Smooth muscle cell (in vitro differentiated cells): ENCODE results near the gene NCCRP1. TPM values are rescaled to one million over a fixed set of nuclear protein-coding genes. Genes with fewer than 3 reads are reported as not detected.

Experiments
- DNase-seq: peaks from one replicate; lab custom pipeline; 2025; ENCODE audit not compliant: unreplicated experiment; lab: John Stamatoyannopoulos, UW
- H2AFZ ChIP-seq: fragments of 200-600 bp; sonication (generic); 2 replicates; pipeline ENCODE4 v1.6.0; 2016; ENCODE audit warnings: antibody characterized with exemption, low read depth, mild to moderate bottlenecking
- H3F3A ChIP-seq: fragments of 200-600 bp; sonication (generic); 2 replicates; pipeline ENCODE4 v1.6.0; 2017; ENCODE audit warnings: antibody characterized with exemption, low read depth
- H3K27ac ChIP-seq: fragments of 200-600 bp; sonication (generic); 2 replicates; pipeline ENCODE4 v1.5.1; 2016; ENCODE audit warnings: low read depth, mild to moderate bottlenecking
- H3K27me3 ChIP-seq: fragments of 200-600 bp; sonication (generic); 2 replicates; pipeline ENCODE4 v1.6.1; 2016; ENCODE audit warnings: low read depth, mild to moderate bottlenecking
- H3K36me3 ChIP-seq: fragments of 200-600 bp; sonication (generic); 2 replicates; pipeline ENCODE4 v1.5.1; 2016; ENCODE audit warnings: low read depth
- H3K4me1 ChIP-seq: fragments of 200-600 bp; sonication (generic); 2 replicates; pipeline ENCODE4 v1.5.1; 2016; ENCODE audit warnings: low read depth
- H3K4me2 ChIP-seq: fragments of 200-600 bp; sonication (generic); 2 replicates; pipeline ENCODE4 v1.6.0; 2016; ENCODE audit warnings: mild to moderate bottlenecking
- H3K4me3 ChIP-seq: fragments of 200-600 bp; sonication (generic); 2 replicates; pipeline ENCODE4 v1.5.1; 2016; ENCODE audit warnings: mild to moderate bottlenecking
- H3K79me2 ChIP-seq: fragments of 200-600 bp; sonication (generic); 2 replicates; pipeline ENCODE4 v1.6.0; 2016; ENCODE audit warnings: low read depth, mild to moderate bottlenecking
- H3K9ac ChIP-seq: fragments of 200-600 bp; sonication (generic); 2 replicates; pipeline ENCODE4 v1.6.0; 2016; ENCODE audit warnings: low read depth
- H3K9me3 ChIP-seq: fragments of 200-600 bp; sonication (generic); replicated peaks from 2 replicates; pipeline ENCODE4 v1.5.1; 2016; ENCODE audit warnings: low read depth
- H4K20me1 ChIP-seq: fragments of 200-600 bp; sonication (generic); 2 replicates; pipeline ENCODE4 v1.6.0; 2016; ENCODE audit warnings: low read depth
- CTCF ChIP-seq: fragments of 200-600 bp; sonication (generic); IDR thresholded peaks from 2 replicates; pipeline ENCODE4 v1.5.1; 2017; ENCODE audit warnings: borderline replicate concordance, mild to moderate bottlenecking, antibody characterized with exemption; ENCODE audit not compliant: insufficient read depth, poor library complexity, severe bottlenecking
- WGBS: methylation state at CpG from one replicate; pipeline ENCODE4 v1.1.7; 2016; ENCODE audit warnings: low lambda C conversion rate; 5-methylcytosine and 5-hydroxymethylcytosine counted together
- polyA plus RNA-seq: library from polyadenylated mRNA; unstranded; fragments of >200 nt; fragmentation: Nextera tagmentation; extraction: Ambion mirVana; gene quantifications from 2 replicates; pipeline ENCODE4 v1.2.1, GENCODE V29; 2016
- total RNA-seq: library from RNA; depleted of rRNA; stranded (reverse); fragments of >200 nt; gene quantifications from 2 replicates; pipeline ENCODE4 v1.2.3, GENCODE V29; 2014

Gene NCCRP1
- total and polyA plus RNA-seq, 2 experiments from 2014 or later, result 1.5 to 4.0 TPM

GRCh38 chr19:39193803-39194202 is 3.0 kb upstream of the NCCRP1 start:
- Histone ChIP-seq H3K4me1 (no peaks in the 10 kb centered on the region), H3K27ac (no peak overlapping the region), H3K79me2 (no peaks in the 10 kb centered on the region), H3K9ac (no peak overlapping the region), H3K27me3 (peaks cover 28% of the 10 kb centered on the region), H3K4me3 (no peak overlapping the region), H3K9me3 (no peaks in the 10 kb centered on the region), H3F3A (no peaks in the 10 kb centered on the region), H3K4me2 (no peak overlapping the region), H4K20me1 (no peaks in the 10 kb centered on the region), H2AFZ (no peak overlapping the region), H3K36me3 (no peaks in the 10 kb centered on the region)
- WGBS, result 36% methylated on average over 8 of the region's 8 CpGs
- no peak for DNase-seq
- TF ChIP-seq CTCF, result no peak

DNA sequence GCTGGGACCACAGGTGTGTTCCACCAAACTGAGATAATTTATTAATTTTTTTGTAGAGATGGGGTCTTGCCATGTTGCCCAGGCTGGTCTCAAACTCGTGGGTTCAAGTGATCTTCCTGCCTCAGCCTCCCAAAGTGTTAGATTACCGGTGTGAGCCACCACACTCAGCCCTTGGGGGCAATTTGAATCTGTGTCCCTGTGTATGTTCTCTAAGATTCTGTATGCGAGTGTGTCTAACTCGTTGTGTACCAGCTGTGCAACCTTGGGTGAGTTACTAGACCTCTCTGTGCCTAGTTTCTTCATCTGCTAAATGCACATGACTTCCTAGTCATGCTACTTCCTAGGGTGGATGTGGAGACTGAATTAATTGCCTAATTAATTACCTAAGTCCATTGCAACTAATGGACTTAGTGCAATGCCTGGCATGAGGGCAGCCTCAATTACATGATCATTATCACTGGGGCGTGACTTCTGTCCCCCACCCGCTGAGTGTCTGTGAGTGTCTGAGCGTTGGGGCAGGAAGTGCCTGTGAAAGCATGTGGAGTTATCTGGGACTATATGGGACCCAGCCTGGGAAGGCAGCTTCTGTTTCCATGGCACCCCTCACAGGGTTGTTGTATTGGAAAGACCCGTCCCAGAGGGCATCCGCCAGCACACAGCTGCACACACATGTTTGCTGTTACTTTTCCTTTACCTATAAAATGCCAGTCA is 1.8 kb upstream of the NCCRP1 start:
- 65% methylated on average over 9 of the region's 9 CpGs for WGBS
- H3K9me3 ChIP-seq, result no peaks in the 10 kb centered on the region

DNA sequence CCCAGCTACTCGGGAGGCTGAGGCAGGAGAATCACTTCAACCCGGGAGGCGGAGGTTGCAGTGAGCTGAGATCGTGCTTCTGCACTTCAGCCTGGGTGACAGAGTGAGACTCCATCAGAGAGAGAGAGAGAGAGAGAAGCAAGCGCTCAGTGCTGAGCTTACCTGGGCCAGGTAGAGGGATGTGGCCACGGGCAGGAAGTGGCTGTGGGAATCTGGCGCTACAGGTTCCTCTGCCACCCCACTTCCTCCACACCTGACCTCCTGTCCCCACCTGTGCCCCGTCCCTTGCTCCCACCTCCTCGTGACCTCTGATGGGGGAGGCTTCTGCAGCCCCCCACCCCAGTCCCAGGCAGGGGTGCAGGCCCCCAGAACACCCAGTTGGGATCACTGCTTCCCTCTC is 1.0 kb upstream of the NCCRP1 start:
- no peaks in the 10 kb centered on the region for H3K9me3 ChIP-seq
- H3K9ac ChIP-seq, result no peak overlapping the region
- no peaks in the 10 kb centered on the region for H4K20me1 ChIP-seq
- no peaks in the 10 kb centered on the region for H3F3A ChIP-seq
- no peak overlapping the region for H2AFZ ChIP-seq
- peaks cover 28% of the 10 kb centered on the region for H3K27me3 ChIP-seq
- no peak for DNase-seq
- no peaks in the 10 kb centered on the region for H3K36me3 ChIP-seq
- 65% methylated on average over 9 of the region's 9 CpGs for WGBS
- H3K4me3 ChIP-seq, result no peak overlapping the region
- H3K27ac ChIP-seq, result no peak overlapping the region
- H3K4me2 ChIP-seq, result no peak overlapping the region
- TF ChIP-seq CTCF, result no peak
- no peaks in the 10 kb centered on the region for H3K4me1 ChIP-seq
- H3K79me2 ChIP-seq, result no peaks in the 10 kb centered on the region

More for the DNA sequence above, 1.8 kb upstream of the NCCRP1 start:
- no peaks in the 10 kb centered on the region for H4K20me1 ChIP-seq
- TF ChIP-seq CTCF, result no peak
- no peaks in the 10 kb centered on the region for H3F3A ChIP-seq
- no peak overlapping the region for H3K4me3 ChIP-seq
- no peaks in the 10 kb centered on the region for H3K79me2 ChIP-seq
- no peak overlapping the region for H2AFZ ChIP-seq
- H3K27me3 ChIP-seq, result peaks cover 28% of the 10 kb centered on the region
- DNase-seq, result no peak
- H3K4me2 ChIP-seq, result no peak overlapping the region
- no peaks in the 10 kb centered on the region for H3K36me3 ChIP-seq
- no peak overlapping the region for H3K27ac ChIP-seq
- H3K4me1 ChIP-seq, result no peaks in the 10 kb centered on the region
- H3K9ac ChIP-seq, result no peak overlapping the region

DNA sequence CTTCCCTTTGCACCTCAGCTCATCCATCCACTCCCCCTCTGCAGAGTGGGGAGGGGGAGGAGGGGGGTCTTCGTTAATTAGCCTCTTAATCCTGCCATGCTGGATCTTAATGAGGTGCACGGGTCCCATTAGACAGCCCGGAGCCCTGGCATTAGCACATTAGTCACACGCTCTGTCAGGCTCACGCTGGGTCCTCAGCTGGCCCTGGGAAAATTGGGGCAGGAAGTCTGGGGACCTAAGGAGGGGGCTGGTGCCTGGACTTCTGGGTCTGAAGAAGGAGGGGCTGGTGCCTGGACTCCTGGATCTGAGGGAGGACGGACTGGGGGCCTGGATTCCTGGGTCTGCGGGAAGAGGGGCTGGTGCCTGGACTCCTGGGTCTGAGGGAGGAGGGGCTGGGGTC is 444 bp upstream of the NCCRP1 start:
- Histone ChIP-seq H3F3A (no peaks in the 10 kb centered on the region), H3K27me3 (peaks cover 28% of the 10 kb centered on the region), H3K4me1 (no peaks in the 10 kb centered on the region), H3K9me3 (no peaks in the 10 kb centered on the region), H3K9ac (no peak overlapping the region), H3K4me3 (no peak overlapping the region), H4K20me1 (no peaks in the 10 kb centered on the region), H3K27ac (no peak overlapping the region), H2AFZ (no peak overlapping the region), H3K36me3 (no peaks in the 10 kb centered on the region), H3K79me2 (no peaks in the 10 kb centered on the region), H3K4me2 (no peak overlapping the region)
- TF ChIP-seq CTCF, result no peak
- WGBS, result 20% methylated on average over 7 of the region's 7 CpGs
- DNase-seq, result no peak
